Activated CD4-positive, alpha-beta T cell treated with anti-CD3 and anti-CD28 coated beads for 24 hours (primary cell): Measurements from ENCODE around the gene CHRNB1.

Experiments used
- DNase-seq, 2 donors: peaks; one replicate each; pipeline ENCODE4 v3.0.0-alpha.2; 2020; ENCODE audit warnings: low read depth in 2 of 2

Gene CHRNB1

DNA sequence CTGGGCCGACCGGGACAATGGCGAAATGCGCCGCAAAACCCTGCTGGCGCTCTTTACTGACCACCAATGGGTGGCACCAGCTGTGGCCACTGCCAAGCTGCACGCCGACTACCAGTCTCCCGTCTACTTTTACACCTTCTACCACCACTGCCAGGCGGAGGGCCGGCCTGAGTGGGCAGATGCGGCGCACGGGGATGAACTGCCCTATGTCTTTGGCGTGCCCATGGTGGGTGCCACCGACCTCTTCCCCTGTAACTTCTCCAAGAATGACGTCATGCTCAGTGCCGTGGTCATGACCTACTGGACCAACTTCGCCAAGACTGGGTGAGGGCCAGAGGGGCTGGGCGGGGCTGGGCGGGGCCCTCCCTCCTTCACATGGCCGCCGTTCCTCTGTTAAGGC lies 29.1 kb upstream of the CHRNB1 start:
- no peak for DNase-seq

DNA sequence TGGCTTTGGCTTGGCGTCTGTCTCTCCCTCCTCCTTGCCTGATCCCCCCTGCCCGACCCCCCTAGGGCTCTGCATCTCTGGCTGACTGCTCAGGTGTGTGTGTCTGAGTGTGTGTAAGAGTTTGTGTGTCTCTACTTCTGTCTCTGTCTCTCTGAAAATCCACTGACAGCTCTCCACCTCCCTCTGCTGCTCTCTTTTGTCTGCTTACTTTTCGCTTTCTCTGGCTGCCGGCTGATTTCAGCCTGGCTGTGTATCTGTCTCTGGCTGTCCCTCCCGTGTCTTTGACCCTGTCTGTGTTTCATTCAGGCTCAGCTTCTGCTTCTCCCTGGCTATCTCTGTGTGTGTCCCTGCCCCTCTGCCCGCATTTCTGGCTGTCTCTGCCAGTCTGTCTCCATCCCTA lies 28.5 kb upstream of the CHRNB1 start:
- no peak for DNase-seq

DNA sequence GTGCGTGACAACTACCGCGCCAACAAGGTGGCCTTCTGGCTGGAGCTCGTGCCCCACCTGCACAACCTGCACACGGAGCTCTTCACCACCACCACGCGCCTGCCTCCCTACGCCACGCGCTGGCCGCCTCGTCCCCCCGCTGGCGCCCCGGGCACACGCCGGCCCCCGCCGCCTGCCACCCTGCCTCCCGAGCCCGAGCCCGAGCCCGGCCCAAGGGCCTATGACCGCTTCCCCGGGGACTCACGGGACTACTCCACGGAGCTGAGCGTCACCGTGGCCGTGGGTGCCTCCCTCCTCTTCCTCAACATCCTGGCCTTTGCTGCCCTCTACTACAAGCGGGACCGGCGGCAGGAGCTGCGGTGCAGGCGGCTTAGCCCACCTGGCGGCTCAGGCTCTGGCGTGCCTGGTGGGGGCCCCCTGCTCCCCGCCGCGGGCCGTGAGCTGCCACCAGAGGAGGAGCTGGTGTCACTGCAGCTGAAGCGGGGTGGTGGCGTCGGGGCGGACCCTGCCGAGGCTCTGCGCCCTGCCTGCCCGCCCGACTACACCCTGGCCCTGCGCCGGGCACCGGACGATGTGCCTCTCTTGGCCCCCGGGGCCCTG lies 27.7 kb upstream of the CHRNB1 start:
- DNase-seq, result no peak

DNA sequence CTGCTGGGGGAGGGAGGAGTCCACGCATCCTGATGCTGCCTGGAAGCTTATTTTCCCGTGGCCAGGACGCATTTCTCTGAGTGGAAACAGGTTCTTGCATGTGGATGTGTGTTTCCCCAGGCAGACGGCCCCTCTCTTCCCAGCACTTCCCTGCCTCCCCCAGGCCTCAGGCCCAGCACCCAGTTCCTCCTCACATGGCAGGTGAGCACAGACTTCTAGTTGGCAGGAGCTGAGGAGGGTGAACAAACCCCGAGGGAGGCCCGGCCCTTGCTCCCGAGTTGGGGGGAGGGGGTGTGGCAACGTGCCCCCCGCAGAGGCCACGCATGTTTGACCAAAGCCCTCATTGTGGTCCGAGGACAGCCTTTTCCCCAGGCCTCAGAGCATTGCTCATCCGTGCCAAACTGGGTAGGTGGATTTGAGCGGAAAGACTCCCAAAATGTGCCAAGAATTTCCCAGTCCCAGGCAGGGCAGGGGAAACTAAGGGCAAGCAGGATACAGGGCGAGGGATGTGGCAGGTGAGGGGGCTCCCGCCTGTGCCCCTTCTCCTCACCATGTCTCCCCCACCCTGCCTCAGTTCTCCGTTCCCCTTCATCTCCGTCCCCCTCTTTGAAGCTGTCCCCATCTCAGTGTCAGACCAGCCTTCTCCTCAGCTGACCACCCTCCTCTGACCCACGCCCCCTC lies 26.2 kb upstream of the CHRNB1 start:
- no peak for DNase-seq

DNA sequence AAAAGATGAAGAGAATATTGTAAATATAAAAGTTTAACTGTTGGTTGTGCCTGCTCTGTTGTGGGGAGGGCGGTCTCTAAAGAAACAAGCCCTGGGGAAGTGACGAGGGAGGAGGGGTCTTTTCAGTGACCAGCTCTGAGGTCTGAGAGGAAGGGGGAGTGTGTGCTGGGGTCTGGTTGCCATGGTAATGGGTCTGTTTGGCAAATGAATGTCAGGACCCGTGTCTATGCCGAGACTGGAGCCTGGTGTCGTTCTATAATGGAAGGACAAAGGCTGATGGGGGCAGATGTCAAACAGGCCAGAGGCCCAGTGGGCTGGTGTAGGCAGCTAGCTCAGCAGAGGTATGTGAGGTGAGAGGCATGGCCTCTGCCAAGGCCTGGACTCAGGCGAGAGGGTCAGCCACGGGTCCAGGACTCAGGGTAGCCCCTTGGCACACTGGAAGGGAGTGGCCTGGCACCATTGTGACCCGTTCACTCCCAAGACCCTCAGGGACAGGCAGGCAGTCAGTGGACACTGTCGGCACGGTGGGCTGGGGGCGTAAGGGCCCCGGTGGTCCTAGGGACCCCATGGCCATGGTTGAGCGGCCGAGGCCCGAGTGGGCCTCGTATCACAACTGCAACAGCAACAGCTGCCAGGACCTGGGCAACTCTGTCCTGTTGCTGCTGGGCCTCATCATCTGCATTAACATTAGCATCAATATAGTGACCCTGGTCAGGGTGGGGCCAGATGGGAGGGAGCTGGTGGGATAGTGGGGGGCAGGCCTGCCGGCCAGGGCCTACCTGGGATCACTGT lies 24.8 kb upstream of the CHRNB1 start, which contains the start of gene SPEM1:
Gene SPEM1, plus strand, starts transcription at position 506 of the 792 bp plus-strand sequence. Its CDS starts 61 bp downstream, at position 567.
- DNase-seq, result no peak

DNA sequence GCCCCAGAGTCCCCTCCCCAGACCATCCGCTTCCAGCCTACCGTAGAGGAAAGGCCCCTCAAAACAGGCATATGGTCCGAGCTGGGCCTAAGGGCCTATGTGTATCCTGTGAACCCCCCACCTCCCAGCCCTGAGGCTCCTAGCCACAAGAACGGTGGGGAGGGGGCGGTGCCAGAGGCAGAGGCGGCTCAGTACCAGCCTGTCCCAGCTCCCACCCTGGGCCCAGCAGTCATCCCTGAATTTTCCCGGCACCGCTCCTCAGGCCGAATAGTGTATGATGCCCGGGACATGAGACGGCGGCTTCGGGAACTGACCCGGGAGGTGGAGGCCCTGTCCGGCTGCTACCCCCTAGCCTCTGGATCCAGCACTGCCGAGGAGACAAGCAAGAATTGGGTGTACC lies 23.7 kb upstream of the CHRNB1 start:
- DNase-seq, result no peak

DNA sequence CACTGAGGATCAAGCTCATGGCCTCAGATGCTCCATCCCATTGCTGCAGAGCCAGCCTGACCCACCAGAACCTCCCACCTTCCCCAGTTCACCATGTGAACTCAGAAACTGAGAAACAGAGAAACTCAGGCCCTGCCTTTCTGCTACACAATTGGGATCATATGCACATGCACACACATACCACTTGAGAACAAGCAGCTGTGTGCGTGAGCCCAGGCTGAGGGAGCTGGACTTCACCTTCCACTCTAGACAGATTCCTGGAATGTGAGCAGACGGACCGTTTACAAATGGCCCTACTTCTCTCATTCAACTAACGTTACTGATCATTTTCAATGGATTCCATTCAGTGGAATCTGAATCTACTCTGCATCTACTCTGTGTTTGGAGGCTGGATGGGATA lies 21.2 kb upstream of the CHRNB1 start:
- no peak for DNase-seq

DNA sequence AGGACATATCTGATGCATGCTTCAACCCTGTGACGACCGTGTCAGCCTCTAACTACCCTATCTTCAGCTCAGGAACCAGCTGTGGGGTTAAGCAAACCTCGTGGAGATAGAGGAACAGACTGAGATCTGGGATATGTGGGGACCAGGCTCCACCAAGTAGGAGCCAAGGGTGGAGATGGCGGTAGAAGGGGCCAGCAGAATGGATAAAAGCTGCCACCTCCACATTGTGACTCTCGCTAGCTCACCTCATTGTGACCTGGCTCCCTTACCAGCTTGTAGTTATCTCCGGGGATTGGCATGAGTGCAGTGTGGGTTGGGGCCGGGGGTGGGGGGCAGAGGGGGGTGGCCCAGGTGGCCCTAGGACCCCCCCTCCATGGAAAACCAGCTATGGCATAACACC lies 19.5 kb upstream of the CHRNB1 start, which contains the start of gene SPEM2:
Gene SPEM2, plus strand, starts transcription at position 301 of the 400 bp plus-strand sequence. Its CDS starts 73 bp downstream, at position 374.
- no peak for DNase-seq

DNA sequence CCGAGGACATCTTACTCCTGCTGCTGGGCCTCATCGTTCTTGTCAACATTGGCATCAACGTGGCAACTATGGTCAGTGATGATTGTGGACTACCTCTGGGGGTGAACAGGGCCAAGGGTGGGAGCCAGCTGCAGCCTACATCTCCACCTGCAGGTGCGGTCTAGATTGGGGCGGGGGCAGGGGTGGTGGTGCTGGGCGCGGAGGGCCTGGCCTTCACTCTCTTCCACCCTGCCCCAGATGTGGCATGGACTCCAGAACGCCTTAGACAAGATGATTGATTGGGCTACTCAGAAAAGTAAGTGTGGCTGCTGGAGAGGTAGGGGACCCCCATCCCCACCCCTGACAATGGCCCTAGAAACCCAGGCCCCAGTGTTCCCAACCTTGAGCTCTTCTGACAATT lies 19.1 kb upstream of the CHRNB1 start:
- no peak for DNase-seq

DNA sequence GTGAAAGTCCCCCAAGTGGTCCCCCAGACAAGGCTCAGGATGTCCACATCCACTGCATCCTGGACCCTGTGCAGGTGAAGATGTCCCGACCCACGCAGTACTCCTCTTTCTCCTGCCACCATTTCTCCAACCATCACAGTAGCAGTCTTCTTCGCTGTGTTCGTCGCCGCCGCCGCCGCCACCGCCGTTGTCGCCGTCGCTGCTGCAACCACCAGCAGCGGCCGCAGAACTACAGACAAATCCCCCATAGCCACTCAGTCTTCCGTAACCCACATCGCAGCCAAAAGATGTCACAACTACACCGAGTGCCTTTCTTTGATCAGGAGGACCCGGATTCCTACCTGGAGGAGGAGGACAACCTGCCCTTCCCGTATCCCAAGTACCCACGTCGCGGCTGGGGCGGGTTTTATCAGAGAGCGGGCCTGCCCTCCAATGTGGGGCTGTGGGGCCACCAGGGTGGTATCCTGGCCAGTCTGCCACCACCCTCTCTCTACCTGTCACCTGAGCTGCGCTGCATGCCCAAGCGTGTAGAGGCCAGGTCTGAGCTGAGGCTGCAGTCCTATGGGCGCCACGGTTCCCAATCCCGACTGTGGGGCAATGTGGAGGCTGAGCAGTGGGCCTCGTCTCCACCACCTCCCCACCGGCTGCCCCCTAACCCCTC lies 18.5 kb upstream of the CHRNB1 start:
- no peak for DNase-seq

DNA sequence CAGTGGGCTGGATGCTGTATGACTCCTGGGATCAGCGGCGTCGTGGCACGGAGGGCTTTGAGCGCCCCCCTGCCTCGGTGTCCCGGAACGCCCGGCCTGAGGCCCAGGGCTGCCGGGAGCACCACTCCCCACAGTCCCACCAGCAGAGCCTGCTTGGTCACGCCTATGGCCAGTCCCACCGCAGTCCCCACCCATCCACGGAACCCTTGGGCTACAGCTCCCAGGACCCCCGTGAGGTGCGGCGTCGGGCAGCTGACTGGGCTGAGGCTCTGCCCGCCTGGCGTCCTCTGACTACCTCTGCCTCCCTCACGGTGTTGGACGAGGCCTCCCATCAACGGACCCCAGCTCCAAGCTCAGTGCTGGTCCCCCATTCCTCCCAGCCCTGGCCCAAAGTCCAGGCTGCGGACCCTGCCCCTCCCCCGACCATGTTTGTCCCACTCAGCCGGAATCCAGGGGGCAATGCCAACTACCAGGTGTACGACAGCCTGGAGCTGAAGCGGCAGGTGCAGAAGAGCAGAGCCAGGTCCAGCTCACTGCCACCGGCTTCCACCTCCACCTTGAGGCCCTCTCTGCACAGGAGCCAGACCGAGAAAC lies 17.9 kb upstream of the CHRNB1 start:
- no peak for DNase-seq

DNA sequence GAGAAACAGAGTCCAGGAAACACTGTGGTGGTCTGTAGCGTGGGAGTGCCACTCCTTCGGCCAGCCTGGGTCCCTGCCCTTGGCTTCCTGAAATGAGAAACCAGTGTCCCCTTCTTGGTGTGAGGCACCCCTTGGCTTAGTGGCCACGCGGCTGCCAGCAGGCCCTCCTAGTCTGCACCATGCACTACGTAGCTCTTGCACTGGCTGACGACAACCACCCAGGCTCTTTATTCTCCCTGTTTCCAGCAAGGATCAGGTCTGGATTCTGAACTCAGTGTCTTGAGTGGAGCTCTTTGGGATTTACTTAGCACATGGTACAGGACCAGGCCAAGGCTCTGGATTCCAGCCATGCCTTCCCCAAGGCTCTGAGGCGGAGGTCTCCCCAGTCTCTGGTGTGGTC lies 17.3 kb upstream of the CHRNB1 start:
- no peak for DNase-seq

DNA sequence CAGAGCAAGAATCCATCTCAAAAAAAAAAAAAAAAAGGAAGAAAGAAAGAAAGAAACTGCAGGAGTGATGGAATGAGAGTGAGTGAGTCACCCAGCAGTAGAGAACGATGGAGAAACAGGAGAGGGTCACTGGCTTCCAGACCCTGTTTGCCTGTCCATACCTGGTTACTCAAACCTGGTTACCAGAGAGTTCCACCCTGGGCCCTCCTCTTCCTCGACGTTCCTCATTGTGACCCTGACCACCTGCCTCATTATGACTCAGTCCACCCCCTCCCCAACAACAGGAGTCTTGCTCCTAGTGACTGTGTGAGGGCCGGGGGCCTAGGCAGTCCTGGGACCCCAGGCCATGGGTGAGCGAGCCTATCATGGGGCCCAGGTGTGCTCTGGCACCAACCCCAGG lies 16.3 kb upstream of the CHRNB1 start, which contains the start of gene SPEM3:
Gene SPEM3, plus strand, starts transcription at position 301 of the 400 bp plus-strand sequence. Its CDS starts 46 bp downstream, at position 347.
- DNase-seq, result no peak

DNA sequence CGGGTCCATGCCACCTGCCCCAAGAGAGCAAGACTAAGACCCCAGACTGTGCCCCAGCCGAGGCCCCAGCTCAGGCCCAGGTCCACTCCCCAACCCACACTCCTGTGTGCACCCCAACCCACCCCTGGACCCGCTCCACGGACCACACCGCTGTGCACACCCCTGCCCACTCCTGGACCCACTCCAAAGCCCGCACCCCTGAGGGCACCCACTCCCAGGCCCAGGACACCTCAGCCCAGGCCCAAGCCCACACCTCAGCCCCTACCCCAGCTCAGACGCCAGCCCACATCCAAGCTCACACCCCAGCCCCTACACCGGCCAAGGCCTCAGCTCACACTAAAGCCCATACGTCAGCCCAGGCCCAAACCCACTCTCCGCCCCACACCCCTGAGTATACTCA lies 15.1 kb upstream of the CHRNB1 start:
- no peak for DNase-seq

DNA sequence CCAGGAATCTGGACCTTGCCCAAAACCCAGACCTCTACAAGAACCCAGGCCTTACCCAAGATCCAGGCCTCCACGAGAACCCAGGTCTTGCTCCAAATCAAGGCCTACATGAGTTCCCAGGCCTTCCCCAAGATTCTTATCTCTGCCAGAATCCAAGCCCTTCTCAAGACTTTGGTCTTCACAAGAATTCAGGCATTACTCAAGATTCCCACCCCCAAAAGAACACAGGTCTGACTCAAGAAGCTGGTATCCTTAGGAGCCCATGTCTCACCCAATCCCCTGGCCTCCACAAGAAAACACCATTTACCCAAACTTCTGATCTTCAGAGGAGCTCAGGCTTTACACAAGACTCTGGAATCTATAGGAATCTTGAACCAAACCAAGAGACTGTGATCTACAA lies 13.6 kb upstream of the CHRNB1 start:
- no peak for DNase-seq

DNA sequence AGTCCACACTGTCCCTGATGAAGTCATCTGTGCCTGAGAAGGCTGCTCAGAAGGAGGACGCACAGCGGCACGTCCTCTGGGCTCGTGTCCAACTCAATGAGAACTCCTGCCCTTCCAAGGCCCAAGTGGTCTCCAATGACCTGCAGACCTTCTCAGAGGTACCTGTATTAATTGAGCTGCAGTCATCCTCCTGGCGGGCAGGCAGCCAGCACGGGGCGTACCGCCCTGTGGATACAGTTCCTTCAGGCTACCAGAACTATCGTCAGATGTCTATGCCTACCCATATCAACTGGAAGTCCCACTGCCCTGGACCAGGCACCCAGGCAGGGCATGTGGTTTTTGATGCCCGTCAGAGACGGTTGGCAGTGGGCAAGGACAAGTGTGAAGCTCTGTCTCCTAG lies 12.6 kb upstream of the CHRNB1 start:
- no peak for DNase-seq

DNA sequence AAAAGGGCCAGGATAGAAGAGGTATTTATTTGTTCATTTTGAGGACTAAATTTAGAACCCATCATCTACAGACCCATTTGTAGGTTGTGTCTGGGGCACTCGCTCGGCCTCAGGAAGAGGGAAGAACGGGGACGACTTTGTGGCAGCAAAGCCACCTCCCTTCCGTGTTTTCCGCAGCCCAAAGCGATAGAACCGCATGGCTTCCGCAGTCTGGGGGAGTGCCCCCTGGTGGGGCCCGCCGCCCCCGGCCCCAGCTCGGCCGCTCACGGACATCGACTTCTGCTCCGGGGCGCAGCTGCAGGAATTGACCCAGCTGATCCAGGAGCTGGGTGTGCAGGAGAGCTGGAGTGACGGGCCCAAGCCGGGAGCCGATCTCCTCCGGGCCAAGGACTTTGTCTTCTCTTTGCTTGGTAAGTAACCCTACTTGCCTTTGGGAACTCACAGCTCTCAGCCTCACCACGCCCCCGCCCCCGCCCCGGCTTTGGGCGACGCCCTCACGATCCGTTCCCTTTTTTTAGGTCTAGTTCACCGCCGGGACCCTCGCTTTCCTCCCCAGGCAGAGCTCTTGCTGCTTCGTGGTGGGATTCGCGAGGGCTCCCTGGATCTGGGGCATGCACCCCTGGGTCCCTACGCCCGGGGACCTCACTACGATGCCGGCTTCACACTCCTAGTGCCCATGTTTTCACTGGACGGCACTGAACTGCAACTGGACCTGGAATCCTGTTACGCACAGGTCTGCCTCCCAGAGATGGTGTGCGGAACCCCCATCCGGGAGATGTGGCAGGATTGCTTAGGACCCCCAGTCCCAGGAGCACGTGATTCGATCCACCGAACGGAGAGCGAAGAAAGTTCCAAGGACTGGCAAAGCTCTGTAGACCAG lies 8.9 kb upstream of the CHRNB1 start:
- DNase-seq, result peak; percentile 29 to 40

DNA sequence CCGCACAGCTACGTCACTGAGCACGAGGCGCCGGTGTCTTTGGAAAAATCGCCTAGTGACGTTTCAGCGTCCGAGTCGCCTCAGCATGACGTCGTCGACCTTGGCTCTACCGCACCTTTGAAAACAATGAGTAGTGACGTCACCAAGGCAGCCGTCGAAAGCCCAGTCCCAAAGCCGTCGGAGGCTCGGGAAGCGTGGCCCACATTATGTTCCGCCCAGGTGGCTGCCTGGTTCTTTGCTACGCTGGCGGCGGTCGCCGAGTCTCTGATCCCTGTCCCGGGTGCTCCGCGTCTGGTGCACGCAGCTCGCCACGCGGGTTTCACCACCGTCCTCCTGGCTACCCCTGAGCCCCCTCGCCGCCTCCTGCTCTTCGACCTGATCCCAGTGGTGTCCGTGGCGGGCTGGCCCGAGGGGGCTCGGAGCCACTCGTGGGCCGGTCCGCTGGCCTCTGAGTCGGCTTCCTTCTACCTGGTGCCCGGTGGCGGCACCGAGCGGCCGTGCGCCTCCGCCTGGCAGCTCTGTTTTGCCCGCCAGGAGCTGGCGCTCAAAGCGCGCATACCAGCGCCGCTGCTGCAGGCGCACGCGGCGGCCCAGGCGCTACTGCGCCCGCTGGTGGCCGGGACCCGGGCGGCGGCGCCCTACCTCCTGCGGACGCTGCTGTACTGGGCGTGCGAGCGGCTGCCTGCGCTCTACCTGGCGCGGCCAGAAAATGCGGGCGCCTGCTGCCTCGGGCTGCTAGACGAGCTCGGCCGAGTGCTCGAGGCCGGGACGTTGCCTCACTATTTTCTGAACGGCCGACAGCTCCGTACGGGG lies 8.1 kb upstream of the CHRNB1 start:
- peak; percentile 65 to 68 for DNase-seq

DNA sequence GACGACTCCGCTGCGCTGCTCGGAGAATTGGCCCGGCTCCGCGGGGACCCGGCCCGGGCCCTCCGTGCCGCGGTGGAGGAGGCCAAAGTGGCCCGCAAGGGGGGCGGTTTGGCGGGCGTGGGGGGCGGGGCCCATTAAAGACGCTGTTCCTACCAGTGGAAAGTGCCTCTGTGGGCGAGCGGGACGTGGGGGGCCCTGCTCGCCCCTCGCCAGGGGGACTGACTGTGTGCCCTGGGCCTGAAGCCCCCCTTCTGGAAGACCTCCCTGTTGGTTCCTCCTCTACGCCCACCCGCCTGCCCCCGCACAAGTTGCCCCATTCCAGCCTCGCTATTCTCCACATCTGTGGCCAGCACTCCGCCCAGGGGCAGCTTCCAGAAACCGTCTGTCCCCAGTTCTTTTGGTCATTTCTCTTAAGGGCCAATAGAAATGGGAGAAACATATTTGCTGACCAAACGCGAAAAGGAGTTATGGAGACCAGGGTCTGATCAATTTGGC lies 7.4 kb upstream of the CHRNB1 start:
- no peak for DNase-seq
